ENCODE data around the gene GLOD4.
"Not testable (repeated sequence)": the region's sequence is repeated elsewhere in the genome, so short reads cannot be mapped to it uniquely, and the experiment has no call there.

Gene GLOD4

GRCh38 chr17:767076-767475 is 15.0 kb downstream of the GLOD4 start:
- no peak for DNase-seq

GRCh38 chr17:760371-760770 is 21.7 kb downstream of the GLOD4 start:
- no peak for DNase-seq

GRCh38 chr17:759964-760363 is 22.1 kb downstream of the GLOD4 start:
- DNase-seq = no peak

- DNase-seq = not testable (repeated sequence)
Observed at GRCh38 chr17:756010-756567, 26.0 kb downstream of the GLOD4 start.

GRCh38 chr17:755319-755961 is 26.6 kb downstream of the GLOD4 start:
- not testable (repeated sequence) for DNase-seq

- no peak for DNase-seq
Observed at GRCh38 chr17:753418-753817, 28.7 kb downstream of the GLOD4 start.

GRCh38 chr17:752620-753219 is 29.4 kb downstream of the GLOD4 start:
- no peak for DNase-seq

- DNase-seq = peak; percentile 91
Observed at GRCh38 chr17:752002-752619, 30.0 kb downstream of the GLOD4 start, which contains the start of gene GEMIN4. TSS of gene GEMIN4 (minus strand) at chr17:752264. CDS start at chr17:752142, 122 bp downstream.

- no peak for DNase-seq
Observed at GRCh38 chr17:751269-752001, 30.6 kb downstream of the GLOD4 start.

- no peak for DNase-seq
Observed at GRCh38 chr17:750431-751037, 31.5 kb downstream of the GLOD4 start.

GRCh38 chr17:749359-749758 is 32.7 kb downstream of the GLOD4 start:
- DNase-seq = not testable (repeated sequence)

- DNase-seq = not testable (repeated sequence)
Observed at GRCh38 chr17:748604-749003, 33.5 kb downstream of the GLOD4 start.

GRCh38 chr17:746783-747629 is 35.1 kb downstream of the GLOD4 start:
- DNase-seq = no peak

- no peak for DNase-seq
Observed at GRCh38 chr17:746181-746580, 35.9 kb downstream of the GLOD4 start.

GRCh38 chr17:745406-745805 is 36.7 kb downstream of the GLOD4 start:
- no peak for DNase-seq

GRCh38 chr17:744937-745336 is 37.1 kb downstream of the GLOD4 start:
- no peak for DNase-seq

GRCh38 chr17:743139-743538 is 38.9 kb downstream of the GLOD4 start:
- DNase-seq = no peak

- no peak for DNase-seq
Observed at GRCh38 chr17:742147-742793, 39.8 kb downstream of the GLOD4 start.

- peak; percentile 13 for DNase-seq
Observed at GRCh38 chr17:740240-741017, 41.7 kb downstream of the GLOD4 start.

GRCh38 chr17:737561-738113 is 44.4 kb downstream of the GLOD4 start:
- DNase-seq = no peak
